Esophagus squamous epithelium (tissue), 5 donors: ENCODE results near the gene OR2AT4. TPM values are rescaled to one million over a fixed set of nuclear protein-coding genes. Genes with fewer than 3 reads are reported as not detected.

Experiments used
- DNase-seq: peaks from one replicate; lab custom pipeline; 2025; lab: John Stamatoyannopoulos, UW
- H3K27ac ChIP-seq, 4 donors: fragments of 200-600 bp; sonication (generic); one replicate each; pipeline ENCODE4 v1.5.1; 2016 to 2019; ENCODE audit warnings: mild to moderate bottlenecking in 1 of 4
- H3K27me3 ChIP-seq, 4 donors: fragments of 200-600 bp; sonication (generic); 1 replicate in 3 of 4; 2 replicates in 1 of 4; pipeline versions ENCODE4 v1.5.1 to v1.6.0; 2017 to 2021; ENCODE audit warnings: antibody characterized with exemption in 1 of 4
- H3K36me3 ChIP-seq, 3 donors: fragments of 200-600 bp; sonication (generic); one replicate each; pipeline ENCODE4 v1.5.1; 2016 to 2019
- H3K4me1 ChIP-seq, 3 donors: fragments of 200-600 bp; sonication (generic); one replicate each; pipeline ENCODE4 v1.5.1; 2017 to 2019
- H3K4me3 ChIP-seq, 4 donors: fragments of 200-600 bp; sonication (generic); 1 replicate in 3 of 4; 2 replicates in 1 of 4; pipeline ENCODE4 v1.5.1; 2016 to 2019; ENCODE audit warnings: mild to moderate bottlenecking in 2 of 4, moderate library complexity in 1 of 4
- H3K9me3 ChIP-seq, 3 donors: fragments of 200-600 bp; sonication (generic); one replicate each; pipeline ENCODE4 v1.5.1; 2016 to 2019
- CTCF ChIP-seq, 6 experiments: fragments of 450-650 bp in 4 of 6; fragments of 200-600 bp in 2 of 6; sonication (generic) in 2 of 6; IDR thresholded peaks; one replicate each; pipeline ENCODE4 v1.5.1; 2016 to 2019; ENCODE audit warnings: antibody characterized with exemption in 6 of 6, mild to moderate bottlenecking in 4 of 6, moderate library complexity in 4 of 6
- POLR2A ChIP-seq, 4 donors: fragments of 450-650 bp; IDR thresholded peaks; one replicate each; pipeline ENCODE4 v1.6.1; 2017; ENCODE audit warnings: antibody characterized with exemption in 4 of 4, mild to moderate bottlenecking in 4 of 4, moderate library complexity in 3 of 4
- WGBS, 2 donors: methylation state at CpG; one replicate each; pipeline ENCODE4 v1.1.5; 2018; 5-methylcytosine and 5-hydroxymethylcytosine counted together
- intact Hi-C: fragments of 100-400 bp; cut with DNase I; formaldehyde crosslinking; loops from one replicate; pipeline ENCODE4 v1.15.0; 2022
- total RNA-seq, 4 donors: library from RNA; depleted of rRNA; stranded (reverse); fragments of >200 nt; gene quantifications; one replicate each; pipeline ENCODE4 v1.1.0, GENCODE V29; 2016
- donor health status: DM: yes; HTN: yes; CAD: no.

Gene OR2AT4
- total RNA-seq, 4 donors from 2014 or later: not detected

GRCh38 chr11:75068559-75068958, 28.1 kb downstream of the OR2AT4 start:
- Histone ChIP-seq H3K4me3 (no peak overlapping the region), H3K27me3 (peaks cover 0 to 25% (median 0%) of the 10 kb centered on the region in 4 donors), H3K9me3 (no peaks in the 10 kb centered on the region), H3K27ac (no peak overlapping the region), H3K4me1 (no peaks in the 10 kb centered on the region), H3K36me3 (no peaks in the 10 kb centered on the region)
- intact Hi-C loops: no loop called here
- no peak for DNase-seq
- TF ChIP-seq CTCF (IDR thresholded peaks at IDR 0.05) (no peak), POLR2A (IDR thresholded peaks at IDR 0.05) (no peak)

- WGBS, 2 donors: 50 to 63% methylated on average over 7 of the region's 7 CpGs
- H3K4me3 ChIP-seq: no peak overlapping the region
- no peak for TF ChIP-seq CTCF (IDR thresholded peaks at IDR 0.05)
- no peak for TF ChIP-seq POLR2A (IDR thresholded peaks at IDR 0.05)
- H3K36me3 ChIP-seq: no peaks in the 10 kb centered on the region
- intact Hi-C loops: no loop called here
- H3K4me1 ChIP-seq: no peaks in the 10 kb centered on the region
- DNase-seq: no peak
- H3K27ac ChIP-seq: no peak overlapping the region
- peaks cover 0 to 23% (median 0%) of the 10 kb centered on the region in 4 donors for H3K27me3 ChIP-seq
- no peaks in the 10 kb centered on the region for H3K9me3 ChIP-seq
These were observed 30.6 kb downstream of the OR2AT4 start for GRCh38 chr11:75066061-75066460.

- no peaks in the 10 kb centered on the region for H3K36me3 ChIP-seq
- intact Hi-C loops: no loop called here
- TF ChIP-seq CTCF (IDR thresholded peaks at IDR 0.05): no peak
- TF ChIP-seq POLR2A (IDR thresholded peaks at IDR 0.05): no peak
- no peaks in the 10 kb centered on the region for H3K4me1 ChIP-seq
- no peak overlapping the region for H3K4me3 ChIP-seq
- peaks cover 0 to 14% (median 0%) of the 10 kb centered on the region in 4 donors for H3K27me3 ChIP-seq
- no peak for DNase-seq
- H3K9me3 ChIP-seq: no peaks in the 10 kb centered on the region
- H3K27ac ChIP-seq: no peak overlapping the region
- 28 to 47% methylated on average over 3 of the region's 3 CpGs for WGBS, 2 donors
These were observed 32.8 kb downstream of the OR2AT4 start for GRCh38 chr11:75063741-75064314.

DNA sequence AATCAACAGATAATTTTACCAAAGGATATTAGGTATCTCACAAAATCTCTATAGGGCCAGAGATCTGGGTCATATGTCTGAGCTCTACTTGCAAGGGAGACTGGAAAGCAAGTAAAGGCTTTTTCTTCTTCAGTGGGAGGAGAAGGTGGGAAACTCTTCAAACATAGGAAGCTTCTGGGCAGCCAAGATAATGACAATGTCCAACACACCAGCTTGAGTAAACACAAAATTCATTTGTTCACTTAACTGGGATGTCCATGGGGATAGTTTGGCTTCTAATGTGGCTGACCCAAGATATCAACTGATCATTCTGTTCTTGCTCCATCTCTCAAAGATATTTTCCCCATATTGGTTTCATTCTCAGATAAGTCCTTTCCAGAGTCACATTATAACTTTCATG, 37.4 kb downstream of the OR2AT4 start:
- no peak for TF ChIP-seq CTCF (IDR thresholded peaks at IDR 0.05)
- peaks cover 0 to 8% (median 0%) of the 10 kb centered on the region in 4 donors for H3K27me3 ChIP-seq
- intact Hi-C loops: no loop called here
- H3K27ac ChIP-seq: no peak overlapping the region
- no peaks in the 10 kb centered on the region for H3K9me3 ChIP-seq
- H3K4me1 ChIP-seq: no peaks in the 10 kb centered on the region
- DNase-seq: no peak
- H3K4me3 ChIP-seq: no peak overlapping the region
- H3K36me3 ChIP-seq: no peaks in the 10 kb centered on the region

GRCh38 chr11:75056814-75057213, 39.9 kb downstream of the OR2AT4 start:
- DNase-seq: no peak
- H3K27ac ChIP-seq: no peak overlapping the region
- intact Hi-C loops: no loop called here
- H3K27me3 ChIP-seq: peaks cover 0 to 4% (median 0%) of the 10 kb centered on the region in 4 donors
- no peaks in the 10 kb centered on the region for H3K36me3 ChIP-seq
- no peaks in the 10 kb centered on the region for H3K4me1 ChIP-seq
- TF ChIP-seq POLR2A (IDR thresholded peaks at IDR 0.05): no peak
- TF ChIP-seq CTCF (IDR thresholded peaks at IDR 0.05): no peak
- H3K4me3 ChIP-seq: no peak overlapping the region
- peaks cover 0 to 6% (median 3%) of the 10 kb centered on the region in 3 donors for H3K9me3 ChIP-seq
- 45 to 53% methylated on average over 3 of the region's 3 CpGs for WGBS, 2 donors
